Daoy (cell line): ENCODE results near the gene PANK2. TPM values are rescaled to one million over a fixed set of nuclear protein-coding genes. Genes with fewer than 3 reads are reported as not detected.
A peak's percentile ranks its signal among the peaks of the same experiment; 100 is the strongest.
"Not testable (repeated sequence)": the region's sequence is repeated elsewhere in the genome, so short reads cannot be mapped to it uniquely, and the experiment has no call there.

Experiments
- DNase-seq: peaks from one replicate; pipeline ENCODE4 v3.0.0-alpha.2; 2015; ENCODE audit warnings: low read depth
- total RNA-seq: library from RNA; depleted of rRNA; stranded (reverse); fragments of >200 nt; shearing (Covaris generic); gene quantifications from 2 replicates; pipeline ENCODE4 v1.2.3, GENCODE V29; 2014; rRNA removed

PANK2 gene
- total RNA-seq, result 62.3 and 69.2 TPM in 2 replicates

DNA sequence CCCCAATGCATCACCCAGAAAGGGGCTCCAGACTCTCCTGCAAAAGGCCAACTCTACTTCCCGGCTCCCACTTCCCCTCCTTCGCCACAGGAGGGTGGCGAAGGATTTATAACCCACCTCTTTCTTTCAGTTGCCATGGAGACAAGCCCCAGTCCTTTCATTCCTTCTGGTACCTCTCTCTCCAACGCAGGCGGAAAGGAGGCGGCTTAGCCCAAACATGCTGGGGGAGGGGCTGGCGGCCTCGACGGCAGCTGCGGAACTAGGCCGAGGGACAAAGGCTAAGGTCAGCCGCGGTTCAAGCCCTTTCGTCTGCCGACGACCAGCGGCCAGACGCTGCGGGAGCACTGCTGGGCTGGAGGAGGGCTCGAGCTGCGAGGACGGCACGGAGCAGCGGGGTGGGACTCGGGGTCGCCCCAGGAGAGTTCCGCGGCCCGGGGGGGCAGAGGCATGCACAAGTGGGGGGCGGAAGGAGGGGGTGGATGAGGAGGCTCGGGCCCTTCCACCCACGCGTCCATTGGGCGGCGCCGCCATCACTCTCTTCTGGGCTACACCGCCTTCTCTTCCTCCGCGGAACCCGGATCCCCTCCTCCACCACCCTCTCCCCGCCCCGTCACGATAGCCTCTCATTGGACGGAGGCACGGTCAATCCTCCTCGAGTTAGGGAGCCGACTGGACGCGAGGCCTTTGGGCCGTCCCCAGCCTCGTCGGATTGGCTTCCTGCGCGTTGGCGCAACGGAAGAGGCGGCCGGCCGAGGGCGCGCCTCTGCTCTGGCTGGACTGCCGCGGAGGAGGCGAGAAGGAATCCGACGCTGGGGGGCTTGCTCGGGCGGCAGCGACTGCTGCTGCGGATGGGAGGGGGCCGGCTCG is at the start of gene PANK2:
Gene PANK2, plus strand, starts transcription at position 766 of the 867 bp plus-strand sequence.
- DNase-seq, result peak; percentile 99

DNA sequence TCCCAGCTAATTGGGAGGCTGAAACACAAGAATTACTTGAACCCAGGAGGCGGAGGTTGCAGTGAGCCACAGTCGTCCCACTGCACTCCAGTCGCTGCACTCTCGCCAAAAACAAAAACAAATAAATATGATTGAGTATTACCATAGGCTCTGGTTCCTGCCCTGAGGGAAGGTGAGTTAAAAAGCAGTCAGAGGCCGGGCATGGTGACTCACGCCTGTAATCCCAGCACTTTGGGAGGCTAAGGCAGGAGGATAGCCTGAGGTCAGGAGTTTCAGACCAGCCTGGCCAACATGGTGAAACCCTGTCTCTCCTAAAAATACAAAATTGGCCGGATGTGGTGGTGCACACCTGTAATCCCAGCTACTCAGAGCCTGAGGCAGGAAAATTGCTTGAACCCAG is 49.0 kb upstream of the PANK2 start:
- peak; percentile 31 for DNase-seq

- DNase-seq, result no peak
Observed at GRCh38 chr20:3842348-3842930, 46.7 kb upstream of the PANK2 start.

DNA sequence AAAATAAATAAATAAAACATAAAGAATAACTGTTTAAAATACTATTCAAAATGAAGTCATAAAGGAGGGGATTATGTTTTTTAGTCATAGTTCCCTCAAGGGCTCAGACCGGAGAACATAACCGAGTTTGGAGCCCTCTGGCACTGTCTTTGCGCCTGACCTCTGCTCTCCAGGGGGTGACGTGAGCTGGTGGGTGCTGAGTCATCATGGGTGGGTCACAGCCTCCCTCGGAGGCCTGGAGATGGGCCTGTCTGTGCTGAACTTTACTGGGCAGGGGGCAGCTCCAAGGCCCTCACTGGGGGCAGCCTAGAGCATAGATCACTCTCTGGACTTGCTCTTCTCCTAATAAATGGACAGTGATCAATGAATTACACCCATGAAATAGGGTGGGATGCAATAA is 45.7 kb upstream of the PANK2 start:
- DNase-seq, result peak; percentile 83

DNA sequence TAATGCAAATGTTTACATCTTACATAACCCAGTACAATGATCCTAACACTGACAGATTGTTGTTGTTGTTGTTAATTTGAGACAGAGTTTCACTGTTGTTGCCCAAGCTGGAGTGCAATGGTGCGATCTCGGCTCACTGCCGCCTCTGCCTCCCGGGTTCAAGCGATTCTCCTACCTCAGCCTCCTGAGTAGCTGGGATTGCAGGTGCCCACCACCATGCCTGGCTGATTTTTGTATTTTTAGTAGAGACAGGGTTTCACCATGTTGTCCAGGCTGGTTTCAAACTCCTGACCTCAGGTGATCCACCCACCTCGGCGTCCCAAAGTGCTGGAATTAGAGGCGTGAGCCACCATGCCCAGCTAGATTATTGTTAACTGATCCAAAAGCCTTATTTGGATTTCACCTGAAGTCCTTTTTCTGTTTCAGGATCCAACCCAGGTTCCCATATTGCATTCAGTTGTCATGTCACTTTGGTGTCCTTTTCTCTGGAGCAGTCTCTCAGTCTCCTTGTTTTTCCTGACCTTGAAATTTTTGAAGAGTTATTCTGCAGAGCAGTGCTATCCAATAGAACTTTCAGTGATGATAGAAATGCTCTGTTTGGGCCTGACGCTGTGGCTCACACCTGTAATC is 45.1 kb upstream of the PANK2 start:
- DNase-seq, result not testable (repeated sequence)

GRCh38 chr20:3846378-3846739 is 42.8 kb upstream of the PANK2 start:
- DNase-seq, result no peak

- peak; percentile 93 for DNase-seq
Observed at GRCh38 chr20:3846740-3847428, 42.3 kb upstream of the PANK2 start, which contains the start of gene MAVS. TSS of gene MAVS (plus strand) at chr20:3846834. CDS start at chr20:3854625, 7,791 bp downstream.

GRCh38 chr20:3847429-3847940 is 41.7 kb upstream of the PANK2 start:
- DNase-seq, result no peak

- DNase-seq, result no peak
Observed at GRCh38 chr20:3848565-3848964, 40.6 kb upstream of the PANK2 start.

GRCh38 chr20:3854462-3854871 is 34.7 kb upstream of the PANK2 start:
- DNase-seq, result no peak

DNA sequence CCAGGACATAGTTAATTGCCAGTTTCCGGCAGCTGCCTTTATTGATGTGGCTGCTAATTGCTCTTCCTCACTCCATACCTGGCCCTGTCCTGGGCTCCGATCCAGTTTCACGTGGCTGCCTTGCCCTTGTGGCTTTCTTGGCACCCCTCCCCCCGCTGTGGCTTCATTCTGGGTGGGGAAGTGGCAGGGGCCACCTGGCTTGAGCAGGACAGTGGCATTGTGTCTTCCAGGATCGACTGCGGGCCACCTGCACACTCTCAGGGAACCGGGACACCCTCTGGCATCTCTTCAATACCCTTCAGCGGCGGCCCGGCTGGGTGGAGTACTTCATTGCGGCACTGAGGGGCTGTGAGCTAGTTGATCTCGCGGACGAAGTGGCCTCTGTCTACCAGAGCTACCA is 31.8 kb upstream of the PANK2 start:
- DNase-seq, result no peak

- DNase-seq, result no peak
Observed at GRCh38 chr20:3858689-3859088, 30.5 kb upstream of the PANK2 start.

DNA sequence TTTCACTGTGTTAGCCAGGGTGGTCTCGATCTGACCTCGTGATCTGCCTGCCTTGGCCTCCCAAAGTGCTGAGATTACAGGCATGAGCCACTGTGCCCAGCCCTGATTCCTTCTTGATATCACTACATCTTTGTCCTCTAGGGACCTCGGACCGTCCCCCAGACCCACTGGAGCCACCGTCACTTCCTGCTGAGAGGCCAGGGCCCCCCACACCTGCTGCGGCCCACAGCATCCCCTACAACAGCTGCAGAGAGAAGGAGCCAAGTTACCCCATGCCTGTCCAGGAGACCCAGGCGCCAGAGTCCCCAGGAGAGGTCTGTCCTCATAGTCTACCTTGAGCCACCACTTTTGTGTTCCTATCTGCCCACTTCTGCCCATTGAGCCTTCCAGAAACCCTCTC is 28.0 kb upstream of the PANK2 start:
- DNase-seq, result no peak

GRCh38 chr20:3862333-3862732 is 26.9 kb upstream of the PANK2 start:
- DNase-seq, result no peak

DNA sequence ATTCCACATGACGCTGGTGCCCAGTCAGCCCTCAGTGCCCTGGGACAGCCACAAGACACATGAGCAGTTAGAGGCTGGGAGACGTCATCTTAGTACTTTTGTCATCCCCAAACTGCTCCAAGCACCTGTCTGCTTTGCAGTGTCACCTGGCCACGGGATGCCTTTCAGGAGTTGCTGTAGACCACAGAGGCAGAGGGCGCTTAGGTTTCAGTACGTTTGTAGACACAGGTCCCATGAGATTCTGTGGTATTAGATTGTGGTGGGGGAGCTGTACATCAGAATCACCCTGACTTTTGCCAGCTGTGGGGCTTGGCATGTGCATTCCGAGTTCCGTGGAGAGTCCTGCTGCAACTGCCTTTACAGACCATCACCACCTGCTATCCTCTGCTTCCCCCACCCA is 25.9 kb upstream of the PANK2 start:
- no peak for DNase-seq

DNA sequence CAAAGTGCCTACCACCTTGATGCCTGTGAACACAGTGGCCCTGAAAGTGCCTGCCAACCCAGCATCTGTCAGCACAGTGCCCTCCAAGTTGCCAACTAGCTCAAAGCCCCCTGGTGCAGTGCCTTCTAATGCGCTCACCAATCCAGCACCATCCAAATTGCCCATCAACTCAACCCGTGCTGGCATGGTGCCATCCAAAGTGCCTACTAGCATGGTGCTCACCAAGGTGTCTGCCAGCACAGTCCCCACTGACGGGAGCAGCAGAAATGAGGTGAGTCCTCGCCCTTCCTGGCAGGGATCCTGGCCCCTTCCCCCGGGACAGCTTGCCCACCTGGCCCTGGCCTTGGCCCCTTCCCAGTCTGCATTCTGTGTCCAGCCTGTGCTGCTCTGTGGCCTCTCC is 24.7 kb upstream of the PANK2 start:
- DNase-seq, result no peak

GRCh38 chr20:3865152-3865886 is 23.9 kb upstream of the PANK2 start:
- DNase-seq, result no peak

- DNase-seq, result no peak
Observed at GRCh38 chr20:3865887-3866407, 23.2 kb upstream of the PANK2 start.

DNA sequence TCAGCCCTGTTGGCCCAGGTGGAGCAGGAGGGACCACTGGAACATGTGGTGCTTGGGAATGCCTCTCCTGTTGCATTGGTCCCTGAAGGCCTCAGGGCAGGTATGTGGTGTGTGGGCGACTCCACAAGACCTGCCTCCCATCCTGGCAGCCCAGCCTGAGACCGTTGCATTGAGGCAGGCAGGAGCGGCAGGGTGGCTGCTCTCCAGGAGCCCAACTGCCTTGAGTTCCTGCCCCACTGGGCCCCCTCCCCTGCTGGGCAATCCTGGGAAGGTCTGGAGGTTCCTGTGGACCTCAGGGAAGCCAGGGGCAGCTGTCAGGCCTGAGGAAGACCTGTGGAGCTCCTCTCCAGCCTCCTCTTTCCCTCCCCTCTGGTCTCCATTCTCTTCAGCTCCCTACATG is 22.7 kb upstream of the PANK2 start:
- no peak for DNase-seq

DNA sequence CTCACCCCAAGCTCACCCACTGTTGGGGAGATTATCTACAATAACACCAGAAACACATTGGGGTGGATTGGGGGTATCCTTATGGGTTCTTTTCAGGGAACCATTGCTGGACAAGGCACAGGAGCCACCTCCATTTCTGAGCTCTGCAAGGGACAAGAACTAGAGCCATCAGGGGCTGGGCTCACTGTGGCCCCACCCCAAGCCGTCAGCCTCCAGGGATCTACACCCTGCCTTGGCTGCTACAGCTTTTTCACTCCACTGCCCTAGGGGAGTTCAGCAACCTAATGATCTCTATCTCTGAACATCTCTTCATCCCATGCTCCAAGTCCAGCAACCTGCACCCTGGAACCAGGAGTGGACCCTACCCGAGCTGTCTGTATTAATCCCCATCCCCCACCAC is 21.4 kb upstream of the PANK2 start:
- DNase-seq, result no peak
